HEK293 (cell line): ENCODE data around the gene PCNA.

Experiments used
- GLIS1 ChIP-seq: fragments of 450-650 bp; formaldehyde crosslinking; IDR thresholded peaks from 2 replicates; pipeline ENCODE4 v1.5.1; 2016; ENCODE audit warnings: missing biosample characterization, missing genetic modification characterization
- HOXD13 ChIP-seq: sonication (generic); formaldehyde crosslinking; IDR thresholded peaks from 2 replicates; pipeline ENCODE4 v1.8.0; 2022; ENCODE audit warnings: missing genetic modification reagents, borderline replicate concordance
- INSM2 ChIP-seq: fragments of 450-650 bp; formaldehyde crosslinking; IDR thresholded peaks from 2 replicates; pipeline ENCODE4 v1.5.1; 2016; ENCODE audit warnings: missing biosample characterization, missing genetic modification characterization
- KLF7 ChIP-seq: fragments of 450-650 bp; formaldehyde crosslinking; IDR thresholded peaks from 2 replicates; pipeline ENCODE4 v1.5.1; 2016; ENCODE audit warnings: missing biosample characterization, missing genetic modification characterization, borderline replicate concordance
- MYNN ChIP-seq: fragments of 450-650 bp; formaldehyde crosslinking; IDR thresholded peaks from 2 replicates; pipeline ENCODE4 v1.5.1; 2016; ENCODE audit warnings: missing biosample characterization, missing genetic modification characterization, borderline replicate concordance
- PRDM1 ChIP-seq: fragments of 450-650 bp; formaldehyde crosslinking; IDR thresholded peaks from 2 replicates; pipeline ENCODE4; 2016; ENCODE audit warnings: missing biosample characterization, missing genetic modification characterization
- PRDM6 ChIP-seq: fragments of 450-650 bp; formaldehyde crosslinking; IDR thresholded peaks from 2 replicates; pipeline ENCODE4 v1.5.1; 2017; ENCODE audit warnings: missing biosample characterization, missing genetic modification characterization
- SP3 ChIP-seq: fragments of 450-650 bp; formaldehyde crosslinking; IDR thresholded peaks from 2 replicates; pipeline ENCODE4 v1.5.1; 2016; ENCODE audit warnings: missing biosample characterization, missing genetic modification characterization
- ZBTB17 ChIP-seq: fragments of 450-650 bp; formaldehyde crosslinking; IDR thresholded peaks from 2 replicates; pipeline ENCODE4 v1.5.1; 2016; ENCODE audit warnings: missing biosample characterization, missing genetic modification characterization
- ZBTB7A ChIP-seq: fragments of 450-650 bp; formaldehyde crosslinking; IDR thresholded peaks from 2 replicates; pipeline ENCODE4 v1.5.1; 2016; ENCODE audit warnings: low read depth, missing biosample characterization, missing genetic modification characterization
- ZFHX2 ChIP-seq: fragments of 450-650 bp; formaldehyde crosslinking; conservative IDR thresholded peaks from 2 replicates; pipeline ENCODE4 v1.5.1; 2016; ENCODE audit warnings: missing biosample characterization, missing genetic modification characterization
- ZNF114 ChIP-seq: fragments of 450-650 bp; formaldehyde crosslinking; IDR thresholded peaks from 2 replicates; pipeline ENCODE4 v1.5.0; 2017; ENCODE audit warnings: missing biosample characterization, missing genetic modification characterization
- ZNF132 ChIP-seq: fragments of 450-650 bp; formaldehyde crosslinking; IDR thresholded peaks from 2 replicates; pipeline ENCODE4 v1.5.1; 2017; ENCODE audit warnings: missing biosample characterization, missing genetic modification characterization, borderline replicate concordance
- ZNF138 ChIP-seq: fragments of 450-650 bp; formaldehyde crosslinking; IDR thresholded peaks from 2 replicates; pipeline ENCODE4 v1.5.1; 2016; ENCODE audit warnings: missing biosample characterization, missing genetic modification characterization, borderline replicate concordance
- ZNF155 ChIP-seq: fragments of 450-650 bp; formaldehyde crosslinking; IDR thresholded peaks from 2 replicates; pipeline ENCODE4 v1.5.1; 2016; ENCODE audit warnings: missing biosample characterization, missing genetic modification characterization
- ZNF2 ChIP-seq: fragments of 450-650 bp; formaldehyde crosslinking; IDR thresholded peaks from 2 replicates; pipeline ENCODE4 v1.5.1; 2016; ENCODE audit warnings: missing biosample characterization, missing genetic modification characterization
- ZNF223 ChIP-seq: fragments of 450-650 bp; formaldehyde crosslinking; IDR thresholded peaks from 2 replicates; pipeline ENCODE4 v1.5.1; 2016; ENCODE audit warnings: missing biosample characterization, missing genetic modification characterization
- ZNF239 ChIP-seq: fragments of 450-650 bp; formaldehyde crosslinking; IDR thresholded peaks from 2 replicates; pipeline ENCODE4 v1.5.1; 2016; ENCODE audit warnings: missing biosample characterization, missing genetic modification characterization
- ZNF24 ChIP-seq: fragments of 450-650 bp; formaldehyde crosslinking; IDR thresholded peaks from 2 replicates; pipeline ENCODE4 v1.5.1; 2016; ENCODE audit warnings: missing biosample characterization, missing genetic modification characterization
- ZNF324 ChIP-seq: fragments of 450-650 bp; formaldehyde crosslinking; IDR thresholded peaks from 2 replicates; pipeline ENCODE4 v1.5.1; 2016; ENCODE audit warnings: missing biosample characterization, missing genetic modification characterization
- ZNF335 ChIP-seq: fragments of 450-650 bp; formaldehyde crosslinking; conservative IDR thresholded peaks from 2 replicates; pipeline ENCODE4 v1.5.1; 2016; ENCODE audit warnings: missing biosample characterization, missing genetic modification characterization
- ZNF350 ChIP-seq: fragments of 450-650 bp; formaldehyde crosslinking; IDR thresholded peaks from 2 replicates; pipeline ENCODE4 v1.5.0; 2017; ENCODE audit warnings: missing biosample characterization, mild to moderate bottlenecking, missing genetic modification characterization
- ZNF488 ChIP-seq: fragments of 450-650 bp; formaldehyde crosslinking; IDR thresholded peaks from 2 replicates; pipeline ENCODE4 v1.5.1; 2016; ENCODE audit warnings: missing biosample characterization, missing genetic modification characterization
- ZNF518A ChIP-seq: fragments of 450-650 bp; formaldehyde crosslinking; conservative IDR thresholded peaks from 2 replicates; pipeline ENCODE4 v1.5.1; 2016; ENCODE audit warnings: low read depth, missing biosample characterization, missing genetic modification characterization
- ZNF600 ChIP-seq: fragments of 450-650 bp; formaldehyde crosslinking; IDR thresholded peaks from 2 replicates; pipeline ENCODE4 v1.5.1; 2016; ENCODE audit warnings: missing biosample characterization, missing genetic modification characterization
- ZNF624 ChIP-seq: fragments of 450-650 bp; formaldehyde crosslinking; IDR thresholded peaks from 2 replicates; pipeline ENCODE4 v1.5.1; 2017; ENCODE audit warnings: missing biosample characterization, missing genetic modification characterization
- ZNF645 ChIP-seq: fragments of 450-650 bp; formaldehyde crosslinking; IDR thresholded peaks from 2 replicates; pipeline ENCODE4; 2016; ENCODE audit warnings: missing biosample characterization, missing genetic modification characterization
- ZNF701 ChIP-seq: fragments of 450-650 bp; formaldehyde crosslinking; IDR thresholded peaks from 2 replicates; pipeline ENCODE4 v1.5.1; 2016; ENCODE audit warnings: missing biosample characterization, missing genetic modification characterization

PCNA gene

GRCh38 chr20:5127859-5128424, 8.2 kb upstream of the PCNA start (continued):
- TF ChIP-seq ZNF645 (tag by site-specific recombination): no peak
- 0 out of 2 replicates have a peak, but pooled peaks have one; percentile 46 for TF ChIP-seq ZNF600 (tag by site-specific recombination)
- no peak for TF ChIP-seq ZBTB7A (tag by site-specific recombination)
- no peak for TF ChIP-seq MYNN (tag by site-specific recombination)
- peak; percentile 49 for TF ChIP-seq ZBTB17 (tag by site-specific recombination)
- no peak for TF ChIP-seq ZNF350
- TF ChIP-seq HOXD13: no peak
- TF ChIP-seq ZFHX2 (tag by site-specific recombination): no peak
- no peak for TF ChIP-seq ZNF518A (tag by site-specific recombination)
- no peak for TF ChIP-seq ZNF239 (tag by site-specific recombination)
- TF ChIP-seq ZNF132 (tag by site-specific recombination): no peak
- no peak for TF ChIP-seq ZNF223 (tag by site-specific recombination)
- no peak for TF ChIP-seq GLIS1 (tag by site-specific recombination)
- no peak for TF ChIP-seq ZNF24 (tag by site-specific recombination)
- no peak for TF ChIP-seq INSM2 (tag by site-specific recombination)
- TF ChIP-seq ZNF701: no peak
- TF ChIP-seq ZNF624 (tag by site-specific recombination): no peak
- TF ChIP-seq KLF7 (tag by site-specific recombination): no peak
- no peak for TF ChIP-seq ZNF155
- TF ChIP-seq ZNF324 (tag by site-specific recombination): no peak
- TF ChIP-seq ZNF488 (tag by site-specific recombination): no peak
- no peak for TF ChIP-seq PRDM6 (tag by site-specific recombination)
- TF ChIP-seq PRDM1: no peak
- no peak for TF ChIP-seq ZNF138 (tag by site-specific recombination)
- TF ChIP-seq ZNF335: peak; percentile 21; the same call in 1 of the 2 replicates
- TF ChIP-seq SP3 (tag by site-specific recombination): 0 out of 2 replicates have a peak, but pooled peaks have one; percentile 15
- no peak for TF ChIP-seq ZNF114 (tag by site-specific recombination)
- TF ChIP-seq ZNF2 (tag by site-specific recombination): 0 out of 2 replicates have a peak, but pooled peaks have one; percentile 13
